ENCODE results near the gene PRDM13. TPM values are rescaled to one million over a fixed set of nuclear protein-coding genes. Genes with fewer than 3 reads are reported as not detected.
A peak's percentile ranks its signal among the peaks of the same experiment; 100 is the strongest.
"Not testable (repeated sequence)": the region's sequence is repeated elsewhere in the genome, so short reads cannot be mapped to it uniquely, and the experiment has no call there.

Gene PRDM13
- under 1 TPM in 1 of 3 donors, not detected in 2; 0.02 TPM for polyA plus RNA-seq

DNA sequence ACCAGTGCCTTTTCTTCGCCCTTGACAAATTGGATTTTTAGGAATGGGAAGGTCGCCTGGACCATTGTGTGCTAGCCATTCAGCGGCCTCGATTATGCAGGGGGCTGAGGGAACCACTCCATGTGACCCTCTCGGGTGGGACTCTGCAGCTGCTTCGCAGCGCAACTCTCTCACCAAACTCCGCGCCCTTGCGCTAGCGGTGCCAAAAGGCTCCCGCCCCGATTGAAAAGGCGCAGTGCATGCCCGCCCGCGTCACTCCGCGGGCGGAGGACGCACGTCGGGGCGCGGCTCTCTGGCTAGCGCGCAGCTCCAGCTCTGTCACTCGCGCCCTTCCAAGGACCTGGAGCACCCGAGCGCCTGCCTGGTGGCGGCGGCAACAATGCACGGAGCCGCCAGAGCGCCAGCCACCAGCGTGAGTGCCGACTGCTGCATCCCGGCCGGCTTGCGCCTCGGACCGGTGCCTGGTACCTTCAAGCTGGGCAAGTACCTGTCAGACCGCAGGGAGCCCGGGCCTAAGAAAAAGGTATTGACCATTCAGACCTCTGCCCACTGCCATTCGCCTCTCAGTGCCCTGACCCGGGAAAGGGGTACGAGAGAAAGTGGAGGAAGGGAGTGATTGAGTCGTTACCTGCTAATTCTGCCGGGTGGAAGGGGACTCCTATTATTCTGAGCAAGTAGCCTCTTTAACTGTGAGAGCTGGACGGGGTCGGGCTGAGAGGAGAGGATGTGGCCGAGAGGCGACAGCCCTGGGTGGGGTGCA lies at the start of gene PRDM13:
Gene PRDM13, plus strand, starts transcription at position 178 of the 760 bp plus-strand sequence. Its CDS starts 202 bp downstream, at position 380.
- H3K27ac ChIP-seq (ENCODE audit: low read depth, low read length), result no peak within 1 kb of the TSS
- 6 to 7% (median 7%) methylated on average over 53 to 54 of the region's 54 CpGs for WGBS, 3 donors

DNA sequence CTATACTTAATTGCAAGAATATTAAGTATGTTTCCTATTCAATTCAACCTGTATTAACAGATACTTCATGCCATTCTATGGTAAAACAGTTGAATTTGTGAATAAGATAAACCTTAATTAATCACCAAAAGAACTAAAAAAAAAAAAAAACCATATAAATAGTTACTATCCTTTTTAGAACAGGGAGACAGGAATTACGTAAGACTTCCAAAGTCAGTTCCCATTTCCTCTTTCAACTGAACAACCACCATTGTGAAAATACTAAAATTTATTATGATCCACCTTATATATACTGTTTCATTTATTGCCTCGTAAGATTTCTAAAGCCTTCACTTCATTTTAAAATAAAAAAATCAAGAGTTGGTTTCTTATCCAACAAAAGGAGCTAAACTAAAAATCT lies 47.6 kb upstream of the PRDM13 start:
- no peak overlapping the region for H3K27ac ChIP-seq (ENCODE audit: low read depth, low read length)
- 63 to 88% (median 67%) methylated on average over 2 of the region's 2 CpGs for WGBS, 3 donors

DNA sequence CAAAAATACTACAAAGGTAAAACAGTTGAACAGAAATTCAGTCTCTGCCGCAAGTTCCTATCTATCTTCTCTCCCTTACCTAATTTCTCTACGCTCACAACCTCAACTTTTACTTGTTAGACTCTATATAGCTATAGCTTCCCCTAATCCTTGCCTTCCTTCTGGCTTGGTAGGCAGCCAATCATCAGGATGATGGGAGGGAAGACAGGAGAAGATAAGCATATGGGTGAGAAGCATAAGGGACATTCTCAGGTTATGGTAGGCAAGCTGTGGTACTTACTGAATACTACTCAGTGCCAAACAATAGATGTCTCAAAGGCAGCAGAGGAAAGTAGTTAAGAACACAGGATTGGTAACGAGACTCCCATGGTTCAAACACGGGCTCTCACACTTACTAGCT lies 46.0 kb upstream of the PRDM13 start:
- 97 to 99% (median 98%) methylated on average over 4 of the region's 4 CpGs for WGBS, 3 donors
- no peak overlapping the region for H3K27ac ChIP-seq (ENCODE audit: low read depth, low read length)

DNA sequence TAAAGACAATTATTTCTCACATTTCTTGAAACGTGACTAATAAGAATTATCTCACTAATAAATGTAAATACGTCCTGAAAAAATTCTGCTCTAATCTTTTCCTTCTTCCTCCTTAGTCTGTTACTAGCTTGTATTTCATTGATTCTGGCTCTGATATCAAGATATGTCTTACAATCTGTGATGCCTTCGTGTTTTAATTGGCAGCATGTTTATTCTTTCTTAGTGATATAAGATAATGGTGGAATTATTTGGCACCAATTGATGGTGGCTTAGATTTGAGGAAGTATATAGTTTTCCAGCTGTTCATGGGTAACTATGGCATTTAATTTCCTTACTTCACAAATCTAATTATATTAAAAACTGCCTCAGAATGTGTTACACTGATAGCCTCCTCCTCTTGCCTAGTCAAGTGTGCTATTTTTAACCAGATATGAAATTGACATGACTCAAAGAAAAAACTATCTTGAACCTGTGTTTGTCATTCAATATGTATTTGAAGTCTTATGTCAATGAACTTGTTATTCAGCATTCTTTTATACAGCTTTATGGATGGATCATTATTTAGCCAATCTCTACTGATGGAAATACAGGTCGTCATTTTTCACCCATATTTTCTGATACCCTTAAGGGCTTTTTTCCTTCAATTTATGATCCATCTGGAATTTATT lies 43.4 kb upstream of the PRDM13 start:
- WGBS, 3 donors, result 27 to 80% (median 57%) methylated on average over 4 of the region's 4 CpGs
- H3K27ac ChIP-seq (ENCODE audit: low read depth, low read length), result no peak overlapping the region

DNA sequence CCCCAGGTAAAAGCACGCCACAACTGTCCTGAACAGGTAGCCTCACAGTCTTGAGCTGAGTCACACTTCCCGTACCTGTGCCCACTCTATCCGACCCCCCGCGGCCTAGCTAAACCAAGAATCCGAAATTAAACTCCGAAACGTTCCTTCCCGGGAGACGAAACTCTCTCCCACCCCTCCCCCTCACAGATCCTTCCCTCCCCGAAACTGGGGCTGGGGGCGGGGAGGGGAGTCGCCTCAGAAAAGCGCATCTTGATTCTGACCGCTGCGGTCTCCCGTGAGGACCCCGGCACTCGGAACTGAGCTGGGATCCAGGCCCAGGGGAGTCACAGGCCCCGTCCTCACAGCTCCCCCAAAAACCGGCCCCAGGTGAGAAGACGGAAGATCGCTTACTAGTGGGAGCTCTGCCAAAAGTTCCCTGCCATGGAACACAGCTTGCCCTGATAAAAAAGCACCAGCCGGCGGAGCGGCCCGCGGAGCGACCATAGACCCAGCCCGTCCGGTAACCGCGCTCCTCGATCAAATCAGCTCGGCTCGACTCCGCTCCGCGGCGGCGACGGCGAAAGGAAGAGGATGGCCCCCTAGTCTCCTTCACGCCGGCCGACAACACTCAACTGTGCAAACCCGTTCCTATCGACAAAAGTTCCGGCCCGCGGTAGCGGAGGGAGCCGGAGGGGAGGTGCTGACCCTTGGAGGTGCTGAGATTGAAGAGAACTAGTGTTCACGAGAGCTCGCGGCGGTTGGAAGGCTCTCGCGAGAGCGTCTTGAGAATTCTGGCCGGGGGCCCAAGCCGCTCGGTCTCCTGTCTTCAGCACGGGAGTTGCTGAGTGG lies 38.3 kb upstream of the PRDM13 start, which contains the start of gene CCNC:
Gene CCNC, minus strand, starts transcription at position 558 of the 831 bp plus-strand sequence. Its CDS starts 133 bp downstream, at position 425.
- WGBS, 3 donors, result 0 to 1% (median 0%) methylated on average over 63 to 64 of the region's 64 CpGs
- H3K27ac ChIP-seq (ENCODE audit: low read depth, low read length), result peak within 1 kb of the TSS; percentile 47

DNA sequence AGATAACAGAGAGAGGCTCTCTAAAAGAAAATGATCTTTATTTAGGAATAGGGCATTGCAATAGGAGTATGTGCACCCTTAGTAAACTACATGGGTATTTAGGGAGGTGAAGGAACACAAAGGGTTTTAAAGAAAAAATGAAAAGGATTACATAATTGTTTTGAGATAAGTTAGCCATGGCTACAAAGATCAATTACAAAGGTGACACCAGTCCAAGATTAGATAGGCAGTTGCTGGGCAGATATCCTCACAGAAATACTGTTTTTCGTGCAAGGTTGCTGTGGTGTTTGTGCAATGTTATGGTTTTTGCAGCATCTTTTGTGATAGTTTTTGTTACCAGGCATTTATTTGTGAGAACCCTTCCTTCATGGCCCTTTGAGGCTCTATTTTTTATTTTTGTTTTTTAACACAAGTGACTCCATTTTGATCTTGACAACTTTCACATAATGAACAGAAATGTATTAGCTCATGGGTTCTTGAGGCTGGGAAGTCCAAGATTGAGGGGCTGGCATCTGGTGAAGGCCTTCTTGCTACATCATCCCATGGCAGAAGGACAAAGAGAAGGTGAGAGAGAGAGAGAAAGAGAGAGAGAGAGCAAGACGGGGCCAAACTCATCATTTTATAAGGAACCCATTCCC lies 32.5 kb upstream of the PRDM13 start:
- 73 to 83% (median 78%) methylated on average over 2 of the region's 2 CpGs for WGBS, 3 donors
- no peak overlapping the region for H3K27ac ChIP-seq (ENCODE audit: low read depth, low read length)

DNA sequence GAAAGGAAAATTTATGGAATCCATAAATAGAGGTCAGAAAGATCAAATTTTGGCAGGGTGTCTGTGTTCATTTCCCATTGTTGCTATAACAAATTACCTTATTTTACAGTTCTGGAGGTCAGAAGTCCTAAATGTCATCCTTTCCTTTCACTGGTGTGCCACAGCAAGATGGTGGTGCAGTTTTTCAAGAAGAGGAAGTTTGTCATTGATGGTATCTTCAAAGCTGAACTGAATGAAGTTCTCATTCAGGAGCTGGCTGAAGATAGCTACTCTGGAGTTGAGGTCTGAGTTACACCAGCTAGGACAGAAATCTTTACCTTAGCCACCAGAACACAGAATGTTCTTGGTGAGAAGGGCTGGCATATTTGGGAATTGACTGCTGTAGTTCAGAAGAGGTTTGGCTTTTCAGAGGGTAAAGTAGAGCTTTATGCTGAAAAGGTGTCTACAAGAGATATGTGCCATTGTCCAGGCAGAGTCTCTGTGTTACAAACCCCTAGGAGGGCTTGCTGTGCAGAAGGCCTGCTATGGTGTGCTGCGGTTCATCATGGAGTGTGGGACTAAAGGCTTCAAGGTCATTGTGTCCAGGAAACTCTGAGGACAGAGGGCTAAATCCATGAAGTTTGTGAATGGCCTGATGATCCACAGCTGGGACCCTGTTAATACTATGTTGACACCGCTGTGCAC lies 30.9 kb upstream of the PRDM13 start:
- 94 to 99% (median 97%) methylated on average over 2 of the region's 2 CpGs for WGBS, 3 donors
- no peak overlapping the region for H3K27ac ChIP-seq (ENCODE audit: low read depth, low read length)

DNA sequence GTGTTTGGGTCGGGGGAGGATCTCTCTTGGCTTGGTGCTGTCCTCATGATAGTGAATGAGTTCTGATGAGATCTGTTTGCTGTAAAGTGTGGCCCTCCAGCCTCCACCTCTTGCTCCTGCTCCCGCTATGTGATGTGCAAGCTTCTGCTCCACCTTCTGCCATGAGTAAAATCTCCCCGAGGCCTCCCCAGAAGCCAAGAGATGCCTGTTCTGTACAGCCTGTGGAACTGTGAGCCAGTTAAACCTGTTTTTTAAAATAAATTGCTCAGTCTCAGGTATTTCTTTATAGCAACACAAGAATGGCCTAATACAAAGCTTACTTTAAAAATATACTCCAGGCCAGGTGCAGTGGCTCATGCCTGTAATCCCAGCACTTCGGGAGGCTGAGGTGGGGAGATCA lies 26.9 kb upstream of the PRDM13 start:
- WGBS, 3 donors, result 71 to 86% (median 84%) methylated on average over 4 of the region's 4 CpGs
- no peak overlapping the region for H3K27ac ChIP-seq (ENCODE audit: low read depth, low read length)

DNA sequence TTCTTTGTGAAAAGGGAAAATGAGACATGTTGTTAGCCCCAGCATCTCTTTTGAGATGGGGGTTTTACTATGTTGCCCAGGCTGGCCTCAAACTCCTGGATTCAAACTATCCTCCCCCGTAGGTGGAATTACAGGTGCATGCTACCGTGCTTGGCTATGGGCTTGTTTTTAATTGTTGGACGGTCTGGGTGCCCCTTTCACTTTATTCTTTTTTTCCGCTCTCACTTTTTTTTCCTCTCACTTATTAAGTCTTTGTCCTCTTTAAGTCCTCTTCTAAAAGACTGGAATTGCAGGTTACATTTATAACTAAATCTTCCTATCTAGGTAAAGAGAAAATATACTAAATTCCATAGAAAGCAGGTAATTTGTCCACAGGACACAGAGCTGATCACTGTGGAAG lies 18.8 kb upstream of the PRDM13 start:
- no peak overlapping the region for H3K27ac ChIP-seq (ENCODE audit: low read depth, low read length)
- WGBS, 3 donors, result 69 to 87% (median 85%) methylated on average over 4 of the region's 4 CpGs

DNA sequence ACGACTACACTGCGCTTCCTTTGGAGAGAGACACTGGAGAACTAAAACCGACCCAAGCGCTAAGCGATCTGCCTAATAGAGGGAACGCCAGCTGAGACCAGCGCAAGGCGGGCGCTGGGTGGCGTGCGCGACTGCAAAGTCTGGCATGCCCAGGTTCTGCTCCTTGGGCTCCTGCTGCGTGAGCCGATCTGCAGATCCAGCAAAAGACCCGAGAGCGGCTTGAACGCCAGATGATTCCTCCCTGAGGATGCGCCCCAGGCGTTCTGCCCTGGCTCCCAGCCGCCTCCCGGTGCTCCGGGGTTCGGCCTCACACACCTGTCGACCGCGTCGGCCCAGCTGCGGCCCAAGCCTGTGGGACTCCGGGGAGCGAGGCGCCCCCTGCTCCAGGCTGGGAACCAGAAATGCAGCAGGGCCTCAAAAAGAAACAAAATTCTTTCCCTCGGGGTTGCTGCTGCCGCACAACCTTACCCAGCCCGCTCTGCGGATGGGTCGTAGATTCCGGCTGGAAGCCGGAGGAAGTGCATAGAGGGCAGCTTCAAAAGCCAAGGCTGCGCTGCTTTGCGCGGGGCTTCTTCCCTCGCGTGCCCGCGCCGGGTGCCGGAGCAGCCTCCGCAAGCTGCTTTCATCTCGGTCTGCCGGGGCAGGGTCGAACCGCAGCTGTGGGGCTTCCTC lies 17.9 kb upstream of the PRDM13 start:
- H3K27ac ChIP-seq (ENCODE audit: low read depth, low read length), result no peak overlapping the region
- WGBS, 3 donors, result 1% methylated on average over 52 of the region's 52 CpGs

DNA sequence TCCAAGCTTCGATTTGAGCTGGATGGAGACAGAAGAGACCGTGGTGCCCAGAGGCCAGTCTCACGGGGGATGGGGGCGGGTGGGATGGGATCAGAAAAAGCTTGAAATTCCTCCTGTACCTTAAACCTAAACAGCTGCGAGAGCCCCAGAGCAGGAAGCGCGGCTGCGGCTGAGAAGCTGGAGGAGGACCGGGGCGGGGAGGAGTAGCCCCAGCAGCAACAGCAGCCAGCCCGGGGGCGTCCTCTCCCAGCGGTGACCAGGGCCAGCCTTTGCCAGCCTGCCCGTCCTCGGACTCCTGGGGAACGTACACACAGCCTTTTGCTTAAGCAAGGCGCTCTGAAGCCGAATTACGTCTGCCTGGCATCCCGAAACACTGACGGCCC lies 17.4 kb upstream of the PRDM13 start:
- WGBS, 3 donors, result 4 to 8% (median 5%) methylated on average over 21 of the region's 21 CpGs

DNA sequence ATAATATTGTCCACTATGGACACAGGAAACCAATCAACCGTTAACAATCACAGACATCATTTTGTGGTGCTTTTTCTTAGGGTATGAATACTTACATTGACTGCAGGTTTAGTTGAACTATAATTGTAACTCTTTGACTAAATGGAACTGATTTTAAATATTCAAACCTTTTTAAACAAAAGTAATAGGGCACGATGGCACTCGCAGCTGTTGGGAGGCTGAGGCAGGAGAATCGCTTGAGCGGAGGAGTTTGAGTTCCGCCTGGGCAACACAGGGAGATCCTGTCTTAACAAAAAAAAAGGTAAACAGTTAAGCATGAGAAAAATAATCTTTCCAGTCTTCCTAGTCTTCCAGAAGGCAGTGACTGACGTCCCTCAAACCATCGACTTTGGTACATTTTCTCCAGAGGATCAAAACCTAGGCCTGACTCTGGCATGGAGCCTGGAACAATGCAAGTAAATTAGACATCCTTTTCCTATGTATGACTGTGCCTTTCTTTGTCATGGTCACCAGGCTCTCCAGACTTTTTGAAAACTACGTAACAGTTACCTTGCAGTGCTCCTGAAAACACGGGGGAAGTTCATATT lies 16.6 kb upstream of the PRDM13 start:
- WGBS, 3 donors, result 30 to 38% (median 38%) methylated on average over 10 of the region's 10 CpGs
- no peak overlapping the region for H3K27ac ChIP-seq (ENCODE audit: low read depth, low read length)

More for the DNA sequence above, 17.4 kb upstream of the PRDM13 start:
- no peak overlapping the region for H3K27ac ChIP-seq (ENCODE audit: low read depth, low read length)

DNA sequence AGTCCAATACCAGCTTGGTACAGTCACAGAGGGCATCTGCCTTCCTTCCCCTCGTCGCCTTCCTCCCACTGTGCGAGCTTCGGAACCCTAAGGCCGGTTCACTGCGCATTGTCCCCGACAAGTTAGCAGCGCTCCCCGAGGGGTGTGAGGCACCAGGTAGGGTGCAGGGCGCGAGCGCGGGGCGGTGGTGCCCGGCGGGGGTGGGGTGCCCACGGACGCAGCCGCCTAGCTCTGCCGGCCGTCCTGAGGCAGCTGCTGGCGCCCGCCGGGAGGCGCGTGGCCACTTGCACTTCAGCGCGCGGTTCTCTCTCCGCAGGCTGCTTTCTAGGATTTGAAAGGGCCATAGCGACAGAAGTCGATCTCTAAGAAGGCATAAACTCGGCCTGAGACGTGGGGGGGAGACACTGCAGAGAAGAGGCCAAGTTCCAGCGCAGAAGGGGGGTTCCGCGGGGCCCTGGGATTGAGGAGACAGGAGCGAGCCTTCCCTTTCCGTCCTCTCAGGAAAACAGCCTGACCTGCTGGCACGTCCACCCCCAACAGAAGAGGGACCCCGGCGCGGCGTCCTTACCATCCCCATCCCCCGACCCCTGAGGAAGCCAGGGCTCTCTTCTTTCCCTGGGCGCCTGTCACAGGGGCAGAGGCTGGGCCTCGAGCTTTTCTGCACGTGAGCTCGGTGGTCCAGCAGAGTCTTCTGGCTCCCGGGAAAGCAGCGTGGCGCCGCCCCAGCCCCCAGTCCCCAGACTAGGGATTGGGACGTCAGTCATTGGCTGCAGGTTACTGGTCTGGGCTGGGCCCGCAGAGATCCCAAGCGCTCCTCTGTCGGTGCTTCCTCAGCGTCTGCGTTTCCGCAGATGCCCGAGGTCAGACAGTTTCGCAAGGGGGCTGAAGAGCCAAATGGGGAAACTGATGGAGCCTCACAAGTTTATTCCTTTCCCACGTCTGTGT lies 15.6 kb upstream of the PRDM13 start:
- no peak overlapping the region for H3K27ac ChIP-seq (ENCODE audit: low read depth, low read length)
- 5 to 6% (median 6%) methylated on average over 60 to 63 of the region's 63 CpGs for WGBS, 3 donors

DNA sequence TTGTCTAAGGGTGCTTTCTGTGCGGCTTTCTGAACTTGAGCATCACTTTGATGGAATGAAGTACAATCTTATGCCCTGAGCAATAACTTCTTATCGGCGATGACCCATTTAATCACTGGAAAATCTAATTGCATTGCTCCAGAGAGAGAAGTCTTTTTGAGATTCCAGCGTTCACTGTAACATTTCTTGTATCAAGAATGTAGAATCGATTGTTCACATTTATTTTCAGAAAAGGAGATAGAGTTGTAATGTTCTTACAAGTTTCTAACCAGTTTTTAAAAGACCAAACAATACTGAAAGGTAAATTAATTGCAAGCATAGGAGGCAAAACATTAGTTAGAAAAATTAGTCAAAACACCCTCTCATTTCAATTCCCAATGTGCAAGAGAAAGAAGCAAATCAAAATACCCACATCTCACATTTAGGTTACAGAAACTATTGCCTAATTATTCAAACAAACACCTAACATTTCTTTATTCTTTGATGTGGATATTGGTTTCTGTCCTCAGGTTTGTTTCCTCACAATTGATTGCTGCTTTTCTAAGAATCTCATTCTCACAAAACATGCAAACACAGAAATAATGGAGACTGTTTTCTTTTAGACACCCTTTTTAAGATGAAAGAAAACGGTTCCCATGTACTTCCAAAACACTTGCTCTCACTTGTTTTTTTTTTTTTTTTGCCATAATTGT lies 14.8 kb upstream of the PRDM13 start:
- 23 to 34% (median 24%) methylated on average over 6 of the region's 6 CpGs for WGBS, 3 donors
- H3K27ac ChIP-seq (ENCODE audit: low read depth, low read length), result no peak overlapping the region

DNA sequence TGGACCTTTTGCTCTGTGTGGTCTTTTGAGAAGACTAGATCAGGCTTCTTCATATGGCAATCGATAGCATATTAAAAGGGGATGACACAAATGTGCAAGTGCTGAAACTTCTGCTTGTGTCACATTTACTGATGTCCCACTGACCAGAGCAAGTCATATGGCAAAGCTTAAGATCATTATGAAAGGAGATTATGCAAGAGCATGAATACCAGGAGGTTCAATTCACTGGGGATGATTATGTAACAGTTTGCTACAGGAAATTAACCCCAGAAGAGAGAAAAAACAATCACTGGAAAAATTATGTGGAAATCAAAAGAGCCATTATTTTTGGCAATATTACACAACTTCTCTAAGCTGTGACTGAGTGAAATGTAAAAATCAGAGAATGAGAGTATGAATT lies 13.7 kb upstream of the PRDM13 start:
- no peak overlapping the region for H3K27ac ChIP-seq (ENCODE audit: low read depth, low read length)
- 25 to 40% (median 29%) methylated on average over 1 of the region's 1 CpG for WGBS, 3 donors

DNA sequence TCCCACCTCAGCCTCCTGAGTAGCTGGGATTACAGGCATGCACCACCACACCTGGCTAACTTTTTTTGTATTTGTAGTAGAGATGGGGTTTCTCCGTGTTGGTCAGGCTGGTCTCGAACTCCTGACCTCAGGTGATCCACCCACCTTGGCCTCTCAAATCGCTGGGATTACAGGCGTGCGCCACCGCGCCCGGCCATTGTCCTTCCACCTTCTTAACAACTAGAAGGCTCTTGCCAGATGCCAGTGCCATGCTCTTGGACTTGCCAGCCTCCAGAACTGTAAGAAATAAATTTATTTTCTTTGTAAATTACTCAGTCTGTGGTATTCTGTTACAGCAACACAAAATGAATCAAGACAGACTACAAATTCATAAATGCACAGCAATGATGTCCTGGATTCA lies 11.9 kb upstream of the PRDM13 start:
- 67 to 74% (median 69%) methylated on average over 8 of the region's 8 CpGs for WGBS, 3 donors

More for the DNA sequence above, 11.9 kb upstream of the PRDM13 start:
- not testable (repeated sequence) for H3K27ac ChIP-seq (ENCODE audit: low read depth, low read length)
